UCSD-AML1 (cell line): ENCODE data around the gene SF3B2.
A peak's percentile ranks its signal among the peaks of the same experiment; 100 is the strongest.
"Not testable (repeated sequence)": the region's sequence is repeated elsewhere in the genome, so short reads cannot be mapped to it uniquely, and the experiment has no call there.

Experiments used
- DNase-seq: peaks from one replicate; lab custom pipeline; 2025; ENCODE audit not compliant: unreplicated experiment; lab: John Stamatoyannopoulos, UW

Gene SF3B2

GRCh38 chr11:66106786-66107599, 54.8 kb downstream of the SF3B2 start:
- peak; percentile 43 for DNase-seq

- no peak for DNase-seq
Observed at GRCh38 chr11:66107600-66108510, 55.7 kb downstream of the SF3B2 start.

DNA sequence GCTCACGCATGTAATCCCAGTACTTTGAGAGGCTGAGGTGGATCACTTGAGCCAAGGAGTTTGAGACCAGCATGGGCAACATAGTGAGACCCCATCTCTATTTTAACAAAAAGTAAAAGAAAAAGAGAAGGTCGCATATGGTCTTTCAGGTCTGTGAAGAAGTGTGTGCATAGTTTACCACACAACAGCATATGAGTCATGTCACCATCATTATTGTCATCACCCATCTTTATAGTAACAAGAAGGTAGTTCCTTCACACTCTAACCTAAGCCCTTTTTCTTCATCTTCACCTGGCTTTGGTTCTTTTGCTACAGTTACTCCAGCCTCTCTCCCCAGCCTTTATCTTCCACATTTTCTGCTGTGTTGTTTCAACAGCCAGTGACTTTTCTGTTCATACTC, 57.1 kb downstream of the SF3B2 start:
- DNase-seq = no peak

DNA sequence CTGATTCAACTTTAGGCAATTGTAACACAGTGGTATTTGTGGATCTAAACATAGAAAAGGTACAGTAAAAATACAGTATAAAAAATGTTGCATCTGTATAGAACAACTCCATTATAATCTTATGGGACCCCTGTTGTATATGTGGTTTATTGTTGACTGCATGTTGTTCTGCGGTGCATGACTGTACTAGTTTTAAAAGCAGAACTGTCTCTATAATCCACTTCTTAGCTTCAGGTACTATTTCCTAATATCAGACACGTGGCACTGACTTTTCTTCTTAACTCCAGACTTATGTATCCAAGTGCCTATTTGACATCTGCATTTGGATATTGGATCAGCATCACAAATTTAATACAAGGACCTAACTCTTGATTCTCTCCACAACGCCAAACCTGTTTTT, 59.0 kb downstream of the SF3B2 start:
- no peak for DNase-seq

DNA sequence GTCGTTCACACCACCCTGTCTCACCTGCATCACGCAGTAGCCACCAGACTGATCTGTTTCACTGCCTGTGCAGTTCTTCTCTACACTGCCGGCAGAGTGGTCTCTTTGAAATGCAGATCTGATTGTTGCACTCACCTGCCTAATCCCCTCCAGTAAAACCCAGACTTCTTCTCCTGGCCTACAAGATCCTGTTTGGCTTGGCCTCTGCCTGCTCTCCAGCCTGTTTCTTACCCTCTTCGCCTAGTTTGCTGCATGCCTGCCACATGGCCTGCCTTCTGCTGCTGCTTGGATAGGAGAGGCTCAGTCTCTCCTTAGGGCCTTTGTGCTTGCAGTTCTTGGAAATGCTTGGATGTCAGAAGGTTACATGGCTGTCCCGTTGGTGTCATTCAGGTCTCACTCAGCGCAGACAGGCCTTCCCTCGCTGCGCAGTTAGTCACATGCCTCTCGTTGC, 59.9 kb downstream of the SF3B2 start:
- DNase-seq = no peak

GRCh38 chr11:66112601-66113499, 60.7 kb downstream of the SF3B2 start:
- DNase-seq = no peak

GRCh38 chr11:66114957-66115356, 62.8 kb downstream of the SF3B2 start:
- DNase-seq = not testable (repeated sequence)

DNA sequence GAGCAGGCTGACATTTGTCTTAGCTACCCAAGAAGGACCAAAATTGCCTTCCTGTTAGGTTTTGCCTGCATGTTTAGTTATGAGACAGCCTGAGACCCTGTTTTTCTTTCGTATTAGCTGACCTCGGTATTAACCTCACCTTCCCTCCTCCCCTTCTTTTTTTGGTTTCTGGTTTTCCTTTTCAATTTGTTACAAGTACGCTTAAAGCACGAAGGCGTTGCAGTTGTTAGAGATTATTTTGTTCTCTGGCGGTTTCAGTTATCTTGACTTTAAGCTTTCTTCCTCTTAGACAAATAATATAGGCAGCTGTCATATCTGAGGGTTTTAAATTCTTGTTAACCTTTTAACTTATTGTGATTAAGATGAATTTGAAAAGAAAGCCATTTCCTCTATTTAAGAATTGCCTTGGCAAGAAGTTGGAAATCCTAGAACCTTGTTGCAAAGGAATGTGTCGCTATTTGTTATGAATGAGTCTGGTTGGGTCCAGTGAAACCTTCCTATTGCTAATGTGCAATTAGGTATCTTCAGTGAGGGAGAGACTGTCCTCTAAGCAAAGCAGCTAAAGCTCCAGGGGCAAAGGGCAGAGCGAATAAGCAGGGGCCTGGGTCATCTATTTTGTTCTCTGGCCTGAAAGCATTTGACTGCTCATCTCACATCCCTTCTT, 63.6 kb downstream of the SF3B2 start:
- no peak for DNase-seq

DNA sequence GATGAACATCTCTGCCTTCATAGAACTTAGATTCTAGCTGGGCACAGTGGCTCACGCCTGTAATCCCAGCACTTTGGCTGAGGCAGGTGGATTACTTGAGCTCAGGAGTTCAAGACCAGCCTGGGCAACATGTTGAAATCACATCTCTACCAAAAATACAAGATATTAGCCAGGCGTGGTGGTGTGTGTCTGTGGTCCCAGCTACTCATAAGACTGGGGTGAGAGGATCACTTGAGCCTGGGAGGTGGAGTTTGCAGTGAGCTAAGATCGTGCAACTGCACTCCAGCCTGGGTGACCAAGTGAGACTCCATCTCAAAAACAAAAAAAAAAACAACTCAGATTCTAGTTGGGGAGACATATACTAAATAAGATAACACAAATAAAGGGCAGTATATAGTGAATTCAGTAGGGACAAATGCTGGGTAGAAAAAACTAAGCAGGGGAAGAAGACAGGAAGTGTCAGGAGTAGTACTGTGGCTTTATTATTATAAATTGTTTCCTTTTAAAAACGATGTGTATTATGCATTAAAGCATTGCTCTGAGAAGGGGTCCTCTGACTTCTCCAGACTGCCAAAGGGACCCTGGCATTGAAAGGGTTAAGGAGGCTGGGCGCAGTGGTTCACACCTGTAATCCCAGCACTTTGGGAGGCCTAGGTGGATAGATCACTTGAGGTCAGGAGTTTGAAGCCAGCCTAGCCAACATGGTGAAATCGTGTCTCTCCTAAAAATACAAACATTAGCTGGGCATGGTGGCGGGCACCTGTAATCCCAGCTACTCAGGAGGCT, 64.6 kb downstream of the SF3B2 start:
- DNase-seq = no peak

- no peak for DNase-seq
Observed at GRCh38 chr11:66118847-66119246, 66.7 kb downstream of the SF3B2 start.
